ENCODE data around the gene BAD. TPM values are rescaled to one million over a fixed set of nuclear protein-coding genes. Genes with fewer than 3 reads are reported as not detected.

Gene BAD
- total and polyA plus RNA-seq, 2 of the 13 experiments (the other 11 are each of a cell fraction or from before 2014, with no cell fraction given): 17.9 to 28.5 TPM

DNA sequence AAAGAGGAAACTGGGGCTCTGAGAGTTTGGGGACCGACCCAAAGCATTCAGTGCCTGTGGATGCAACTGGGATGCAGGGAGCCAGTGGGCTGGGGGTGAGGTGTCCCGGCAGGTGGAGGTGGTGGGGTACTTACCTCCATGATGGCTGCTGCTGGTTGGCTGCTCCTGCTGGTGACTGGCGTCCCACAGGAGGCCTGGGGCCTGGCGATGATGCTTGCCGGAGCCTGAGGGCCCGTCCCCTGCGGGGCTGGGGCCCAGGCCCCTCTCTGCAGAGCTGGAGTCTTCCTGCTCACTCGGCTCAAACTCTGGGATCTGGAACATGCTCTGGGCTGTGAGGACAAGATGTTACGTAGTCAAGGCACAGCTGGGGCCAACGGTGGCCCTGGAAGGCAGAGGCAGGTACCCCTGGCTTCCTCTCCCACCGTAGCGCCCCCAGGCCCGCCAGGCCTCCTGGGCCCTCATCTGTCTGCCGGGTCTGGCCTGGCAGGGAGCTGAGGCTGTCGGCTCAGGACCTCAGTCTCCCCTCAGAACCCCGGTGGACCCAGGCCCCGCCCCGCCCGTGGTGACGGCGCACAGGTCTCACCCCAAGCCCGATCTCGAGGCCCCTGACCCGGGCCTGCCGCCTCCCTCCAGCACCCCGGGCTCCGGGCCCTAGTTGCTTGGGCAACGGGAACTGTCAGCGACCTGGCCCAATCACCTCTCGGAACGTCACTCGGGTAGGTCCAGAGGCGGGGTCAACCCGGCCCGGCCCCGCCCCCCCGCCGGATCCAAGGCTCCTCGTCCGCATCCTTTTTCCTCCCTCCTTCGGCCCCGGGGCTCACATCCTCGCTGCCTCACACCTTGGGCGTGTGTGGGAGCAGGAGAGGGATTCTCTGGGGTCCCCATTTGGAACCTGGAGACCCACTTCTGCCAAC, at the start of gene BAD (continued):
- TF ChIP-seq, protein P1, sequence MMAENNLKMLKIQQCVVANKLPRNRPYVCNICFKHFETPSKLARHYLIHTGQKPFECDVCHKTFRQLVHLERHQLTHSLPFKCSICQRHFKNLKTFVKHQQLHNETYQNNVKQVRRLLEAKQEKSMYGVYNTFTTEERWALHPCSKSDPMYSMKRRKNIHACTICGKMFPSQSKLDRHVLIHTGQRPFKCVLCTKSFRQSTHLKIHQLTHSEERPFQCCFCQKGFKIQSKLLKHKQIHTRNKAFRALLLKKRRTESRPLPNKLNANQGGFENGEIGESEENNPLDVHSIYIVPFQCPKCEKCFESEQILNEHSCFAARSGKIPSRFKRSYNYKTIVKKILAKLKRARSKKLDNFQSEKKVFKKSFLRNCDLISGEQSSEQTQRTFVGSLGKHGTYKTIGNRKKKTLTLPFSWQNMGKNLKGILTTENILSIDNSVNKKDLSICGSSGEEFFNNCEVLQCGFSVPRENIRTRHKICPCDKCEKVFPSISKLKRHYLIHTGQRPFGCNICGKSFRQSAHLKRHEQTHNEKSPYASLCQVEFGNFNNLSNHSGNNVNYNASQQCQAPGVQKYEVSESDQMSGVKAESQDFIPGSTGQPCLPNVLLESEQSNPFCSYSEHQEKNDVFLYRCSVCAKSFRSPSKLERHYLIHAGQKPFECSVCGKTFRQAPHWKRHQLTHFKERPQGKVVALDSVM (CRISPR knock-in tag; IDR thresholded peaks at IDR 0.05): no peak
- TF ChIP-seq, protein P2, sequence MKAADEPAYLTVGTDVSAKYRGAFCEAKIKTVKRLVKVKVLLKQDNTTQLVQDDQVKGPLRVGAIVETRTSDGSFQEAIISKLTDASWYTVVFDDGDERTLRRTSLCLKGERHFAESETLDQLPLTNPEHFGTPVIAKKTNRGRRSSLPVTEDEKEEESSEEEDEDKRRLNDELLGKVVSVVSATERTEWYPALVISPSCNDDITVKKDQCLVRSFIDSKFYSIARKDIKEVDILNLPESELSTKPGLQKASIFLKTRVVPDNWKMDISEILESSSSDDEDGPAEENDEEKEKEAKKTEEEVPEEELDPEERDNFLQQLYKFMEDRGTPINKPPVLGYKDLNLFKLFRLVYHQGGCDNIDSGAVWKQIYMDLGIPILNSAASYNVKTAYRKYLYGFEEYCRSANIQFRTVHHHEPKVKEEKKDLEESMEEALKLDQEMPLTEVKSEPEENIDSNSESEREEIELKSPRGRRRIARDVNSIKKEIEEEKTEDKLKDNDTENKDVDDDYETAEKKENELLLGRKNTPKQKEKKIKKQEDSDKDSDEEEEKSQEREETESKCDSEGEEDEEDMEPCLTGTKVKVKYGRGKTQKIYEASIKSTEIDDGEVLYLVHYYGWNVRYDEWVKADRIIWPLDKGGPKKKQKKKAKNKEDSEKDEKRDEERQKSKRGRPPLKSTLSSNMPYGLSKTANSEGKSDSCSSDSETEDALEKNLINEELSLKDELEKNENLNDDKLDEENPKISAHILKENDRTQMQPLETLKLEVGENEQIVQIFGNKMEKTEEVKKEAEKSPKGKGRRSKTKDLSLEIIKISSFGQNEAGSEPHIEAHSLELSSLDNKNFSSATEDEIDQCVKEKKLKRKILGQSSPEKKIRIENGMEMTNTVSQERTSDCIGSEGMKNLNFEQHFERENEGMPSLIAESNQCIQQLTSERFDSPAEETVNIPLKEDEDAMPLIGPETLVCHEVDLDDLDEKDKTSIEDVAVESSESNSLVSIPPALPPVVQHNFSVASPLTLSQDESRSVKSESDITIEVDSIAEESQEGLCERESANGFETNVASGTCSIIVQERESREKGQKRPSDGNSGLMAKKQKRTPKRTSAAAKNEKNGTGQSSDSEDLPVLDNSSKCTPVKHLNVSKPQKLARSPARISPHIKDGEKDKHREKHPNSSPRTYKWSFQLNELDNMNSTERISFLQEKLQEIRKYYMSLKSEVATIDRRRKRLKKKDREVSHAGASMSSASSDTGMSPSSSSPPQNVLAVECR (CRISPR knock-in tag; IDR thresholded peaks at IDR 0.05; ENCODE audit: borderline replicate concordance): peak; percentile 77; the same call in 1 of the 2 replicates
- no peak for TF ChIP-seq KAT2B (IDR thresholded peaks at IDR 0.05; ENCODE audit: borderline replicate concordance, low read depth, low read length)
- TF ChIP-seq GATAD1 (CRISPR knock-in tag; IDR thresholded peaks at IDR 0.05): peak; percentile 25; the same call in 1 of the 2 replicates
- TF ChIP-seq ZNF530 (CRISPR knock-in tag; IDR thresholded peaks at IDR 0.05; ENCODE audit: low read depth): no peak
- peak; percentile 68 for TF ChIP-seq SAP130 (CRISPR knock-in tag; IDR thresholded peaks at IDR 0.05; ENCODE audit: low read depth)
- peak; percentile 56; the same call in 1 of the 2 replicates for TF ChIP-seq ZNF501 (CRISPR knock-in tag; IDR thresholded peaks at IDR 0.05)
- TF ChIP-seq, protein P3, sequence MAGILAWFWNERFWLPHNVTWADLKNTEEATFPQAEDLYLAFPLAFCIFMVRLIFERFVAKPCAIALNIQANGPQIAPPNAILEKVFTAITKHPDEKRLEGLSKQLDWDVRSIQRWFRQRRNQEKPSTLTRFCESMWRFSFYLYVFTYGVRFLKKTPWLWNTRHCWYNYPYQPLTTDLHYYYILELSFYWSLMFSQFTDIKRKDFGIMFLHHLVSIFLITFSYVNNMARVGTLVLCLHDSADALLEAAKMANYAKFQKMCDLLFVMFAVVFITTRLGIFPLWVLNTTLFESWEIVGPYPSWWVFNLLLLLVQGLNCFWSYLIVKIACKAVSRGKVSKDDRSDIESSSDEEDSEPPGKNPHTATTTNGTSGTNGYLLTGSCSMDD (CRISPR knock-in tag; IDR thresholded peaks at IDR 0.05): no peak
- TF ChIP-seq SALL1 (CRISPR knock-in tag; IDR thresholded peaks at IDR 0.05): 0 out of 2 replicates have a peak, but pooled peaks have one; percentile 15
- TF ChIP-seq, protein P4, sequence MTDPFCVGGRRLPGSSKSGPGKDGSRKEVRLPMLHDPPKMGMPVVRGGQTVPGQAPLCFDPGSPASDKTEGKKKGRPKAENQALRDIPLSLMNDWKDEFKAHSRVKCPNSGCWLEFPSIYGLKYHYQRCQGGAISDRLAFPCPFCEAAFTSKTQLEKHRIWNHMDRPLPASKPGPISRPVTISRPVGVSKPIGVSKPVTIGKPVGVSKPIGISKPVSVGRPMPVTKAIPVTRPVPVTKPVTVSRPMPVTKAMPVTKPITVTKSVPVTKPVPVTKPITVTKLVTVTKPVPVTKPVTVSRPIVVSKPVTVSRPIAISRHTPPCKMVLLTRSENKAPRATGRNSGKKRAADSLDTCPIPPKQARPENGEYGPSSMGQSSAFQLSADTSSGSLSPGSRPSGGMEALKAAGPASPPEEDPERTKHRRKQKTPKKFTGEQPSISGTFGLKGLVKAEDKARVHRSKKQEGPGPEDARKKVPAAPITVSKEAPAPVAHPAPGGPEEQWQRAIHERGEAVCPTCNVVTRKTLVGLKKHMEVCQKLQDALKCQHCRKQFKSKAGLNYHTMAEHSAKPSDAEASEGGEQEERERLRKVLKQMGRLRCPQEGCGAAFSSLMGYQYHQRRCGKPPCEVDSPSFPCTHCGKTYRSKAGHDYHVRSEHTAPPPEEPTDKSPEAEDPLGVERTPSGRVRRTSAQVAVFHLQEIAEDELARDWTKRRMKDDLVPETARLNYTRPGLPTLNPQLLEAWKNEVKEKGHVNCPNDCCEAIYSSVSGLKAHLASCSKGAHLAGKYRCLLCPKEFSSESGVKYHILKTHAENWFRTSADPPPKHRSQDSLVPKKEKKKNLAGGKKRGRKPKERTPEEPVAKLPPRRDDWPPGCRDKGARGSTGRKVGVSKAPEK (CRISPR knock-in tag; IDR thresholded peaks at IDR 0.05; ENCODE audit: borderline replicate concordance): no peak
- TF ChIP-seq ZNF441 (CRISPR knock-in tag; IDR thresholded peaks at IDR 0.05; ENCODE audit: borderline replicate concordance): peak; percentile 87; the same call in 1 of the 2 replicates
- no peak; the same call in 1 of the 2 replicates for TF ChIP-seq MYNN (CRISPR knock-in tag; IDR thresholded peaks at IDR 0.05; ENCODE audit: low read depth)
- no peak for TF ChIP-seq JUNB (CRISPR knock-in tag; IDR thresholded peaks at IDR 0.05; ENCODE audit: borderline replicate concordance)
- no peak for TF ChIP-seq ZBTB21 (CRISPR knock-in tag; IDR thresholded peaks at IDR 0.05)
- no peak for TF ChIP-seq IKZF5 (CRISPR knock-in tag; IDR thresholded peaks at IDR 0.05)
